HCEC 1CT (cell line): ENCODE measurements around the gene ZNF662.
"Not testable (repeated sequence)": the region's sequence is repeated elsewhere in the genome, so short reads cannot be mapped to it uniquely, and the experiment has no call there.

Experiments
- DNase-seq: peaks from one replicate; pipeline ENCODE4 v3.0.0-alpha.2; 2017

The ZNF662 gene

GRCh38 chr3:42906070-42906847 lies at the start of gene ZNF662:
ZNF662 (plus strand) TSS chr3:42906142; CDS start chr3:42908115, 1,973 bp downstream.
- DNase-seq, result no peak

- DNase-seq, result no peak
Observed at GRCh38 chr3:42856544-42856943, 49.4 kb upstream of the ZNF662 start.

GRCh38 chr3:42864321-42864950 lies 41.5 kb upstream of the ZNF662 start:
- no peak for DNase-seq

DNA sequence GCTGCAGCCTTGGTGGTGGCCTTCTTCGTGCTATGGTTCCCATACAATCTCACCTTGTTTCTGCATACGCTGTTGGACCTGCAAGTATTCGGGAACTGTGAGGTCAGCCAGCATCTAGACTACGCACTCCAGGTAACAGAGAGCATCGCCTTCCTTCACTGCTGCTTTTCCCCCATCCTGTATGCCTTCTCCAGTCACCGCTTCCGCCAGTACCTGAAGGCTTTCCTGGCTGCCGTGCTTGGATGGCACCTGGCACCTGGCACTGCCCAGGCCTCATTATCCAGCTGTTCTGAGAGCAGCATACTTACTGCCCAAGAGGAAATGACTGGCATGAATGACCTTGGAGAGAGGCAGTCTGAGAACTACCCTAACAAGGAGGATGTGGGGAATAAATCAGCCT lies 40.7 kb upstream of the ZNF662 start:
- DNase-seq, result no peak

- no peak for DNase-seq
Observed at GRCh38 chr3:42867138-42867537, 38.8 kb upstream of the ZNF662 start.

DNA sequence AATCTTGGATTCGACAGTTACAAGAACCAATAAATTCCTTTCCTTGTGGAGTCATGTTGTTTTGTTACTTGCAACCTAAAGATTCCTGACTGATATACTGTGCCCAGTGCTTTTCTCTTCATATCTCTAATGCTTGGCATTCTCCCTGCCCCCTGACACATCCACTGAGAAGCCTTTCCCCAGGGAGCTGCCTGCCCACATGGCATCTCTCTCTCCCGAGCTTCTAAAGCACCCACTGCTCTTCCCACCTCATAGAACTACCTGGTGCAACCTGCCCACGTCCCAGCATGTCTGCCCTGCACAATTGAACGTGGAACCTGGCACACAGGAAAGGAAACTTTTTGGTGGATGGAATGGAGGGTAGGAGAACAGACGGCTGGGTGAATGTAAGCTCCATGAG lies 37.1 kb upstream of the ZNF662 start:
- no peak for DNase-seq

GRCh38 chr3:42871592-42872196 lies 34.2 kb upstream of the ZNF662 start:
- no peak for DNase-seq

GRCh38 chr3:42872718-42873117 lies 33.2 kb upstream of the ZNF662 start:
- DNase-seq, result no peak

DNA sequence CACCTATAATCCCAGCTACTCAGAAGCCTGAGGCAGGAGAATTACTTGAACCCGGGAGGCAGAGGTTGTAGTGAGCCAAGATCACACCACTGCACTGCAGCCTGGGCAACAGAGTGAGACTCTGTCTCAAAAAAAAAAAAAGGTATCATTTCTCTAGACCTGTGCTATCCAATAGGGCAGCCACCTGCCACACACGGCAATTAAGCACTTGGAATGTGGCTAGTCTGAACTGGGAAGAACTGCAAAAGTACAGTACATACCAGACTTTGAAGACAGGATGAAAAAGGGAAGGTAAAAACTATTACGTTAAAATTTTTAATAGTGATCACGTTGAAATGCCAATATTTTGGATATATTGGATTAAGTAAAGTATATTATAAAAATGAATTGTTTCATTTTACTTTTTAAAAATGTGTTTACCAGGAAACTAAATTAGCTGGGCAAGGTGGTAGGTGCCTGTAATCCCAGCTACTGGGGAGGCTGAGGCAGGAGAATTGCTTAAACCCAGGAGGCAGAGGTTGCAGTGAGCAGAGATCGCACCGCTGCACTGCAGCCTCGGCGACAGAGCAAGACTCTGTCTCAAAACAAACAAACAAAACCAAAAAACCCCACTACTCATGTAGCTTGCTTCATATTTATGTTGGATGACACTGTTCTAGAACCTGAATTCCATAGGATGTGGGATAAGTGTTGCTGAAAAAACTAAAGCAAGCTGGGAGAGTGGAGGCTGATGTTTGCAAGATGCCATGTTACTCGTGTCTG lies 32.5 kb upstream of the ZNF662 start:
- no peak for DNase-seq

- DNase-seq, result no peak
Observed at GRCh38 chr3:42874749-42875148, 31.2 kb upstream of the ZNF662 start.

DNA sequence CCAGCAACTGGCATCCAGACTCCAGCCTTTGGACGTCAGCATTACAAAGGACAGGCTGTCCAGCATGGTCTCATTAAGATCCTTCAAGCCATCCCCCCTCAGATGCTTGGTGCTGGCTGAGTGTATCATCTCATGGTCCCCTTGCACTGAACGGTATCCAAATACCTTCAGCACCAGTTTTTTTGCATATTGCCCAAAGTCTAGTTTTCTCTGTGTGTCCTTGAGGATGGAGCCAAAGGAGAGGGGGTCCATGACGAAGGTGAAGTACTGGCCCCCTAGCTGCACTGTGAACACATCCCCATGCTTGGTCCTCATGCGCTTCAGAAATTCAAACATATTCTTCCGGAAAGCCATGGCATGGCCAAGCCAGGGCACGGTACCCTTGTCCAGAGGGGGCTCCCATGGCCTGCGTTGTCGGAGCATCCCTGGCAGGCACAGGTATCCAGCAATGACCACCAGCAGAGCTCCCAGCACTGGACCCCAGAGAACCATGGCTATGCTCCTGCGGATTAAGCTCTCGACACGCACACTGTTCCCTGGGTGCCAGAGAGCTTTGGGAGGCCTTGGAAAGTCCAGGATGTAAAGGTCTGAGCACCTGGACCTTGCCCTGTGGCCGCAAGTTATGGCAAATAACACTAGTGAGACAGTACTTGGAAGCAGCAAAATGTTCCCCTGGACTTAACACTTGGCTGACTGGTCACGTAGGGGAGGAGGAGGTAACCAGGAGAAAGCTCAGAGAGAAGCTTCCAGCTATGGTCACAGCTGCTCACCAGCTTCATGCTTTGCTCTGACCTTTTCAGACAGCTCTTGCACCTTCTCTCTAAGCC lies 30.4 kb upstream of the ZNF662 start, which contains the start of gene CYP8B1:
CYP8B1 (minus strand) TSS at position 555 of the 827 bp plus-strand sequence; CDS start at position 492, 63 bp downstream.
- DNase-seq, result no peak

GRCh38 chr3:42876401-42876800 lies 29.5 kb upstream of the ZNF662 start:
- no peak for DNase-seq

GRCh38 chr3:42876940-42877720 lies 28.8 kb upstream of the ZNF662 start:
- no peak for DNase-seq

GRCh38 chr3:42877881-42878280 lies 28.1 kb upstream of the ZNF662 start:
- DNase-seq, result no peak

- DNase-seq, result no peak
Observed at GRCh38 chr3:42880183-42880582, 25.8 kb upstream of the ZNF662 start.

GRCh38 chr3:42880601-42881451 lies 25.1 kb upstream of the ZNF662 start:
- DNase-seq, result peak; percentile 78

- not testable (repeated sequence) for DNase-seq
Observed at GRCh38 chr3:42883251-42883930, 22.6 kb upstream of the ZNF662 start.

GRCh38 chr3:42884324-42884723 lies 21.6 kb upstream of the ZNF662 start:
- no peak for DNase-seq

GRCh38 chr3:42886294-42886822 lies 19.6 kb upstream of the ZNF662 start:
- DNase-seq, result no peak

GRCh38 chr3:42887084-42887483 lies 18.9 kb upstream of the ZNF662 start:
- no peak for DNase-seq
